HCT116 (cell line): ENCODE results near the gene KLF11.

Source experiments
- CTCF ChIP-seq, 3 experiments: fragments of 200-600 bp in 1 of 3; sonication (generic) in 1 of 3; IDR thresholded peaks in 2 of 3; conservative IDR thresholded peaks in 1 of 3; 2 replicates each; pipeline ENCODE4 v1.5.1; 2012 to 2017; ENCODE audit warnings: low read depth in 2 of 3, low read length in 2 of 3, antibody characterized with exemption in 1 of 3, borderline replicate concordance in 1 of 3, control low read depth in 1 of 3, mild to moderate bottlenecking in 1 of 3, mixed read lengths in 1 of 3, mixed run types in 1 of 3, moderate library complexity in 1 of 3; ENCODE audit not compliant: insufficient read depth in 1 of 3
- TCF7L2 ChIP-seq: IDR thresholded peaks from 2 replicates; pipeline ENCODE4 v1.7.0; 2011; ENCODE audit warnings: borderline replicate concordance, inconsistent platforms; ENCODE audit not compliant: insufficient read depth, insufficient read length; ENCODE audit errors: extremely low read depth

GRCh38 chr2:10031886-10032745 lies 11.2 kb upstream of the KLF11 start:
- TF ChIP-seq TCF7L2 (no peak), CTCF (IDR thresholded peaks at IDR 0.05 in 2 of 3, conservative IDR thresholded peaks at IDR 0.05 in 1 of 3; ENCODE audit: borderline replicate concordance in 1 of 3, insufficient read depth in 1 of 3, low read depth in 2 of 3, low read length in 2 of 3) (no peak)
